ENCODE data around the gene KLHL26.

The KLHL26 gene

GRCh38 chr19:18601875-18602274 lies 35.0 kb upstream of the KLHL26 start:
- Histone ChIP-seq H3K9ac (ENCODE audit: low read length) (no peak overlapping the region), H3K9me3 (ENCODE audit: insufficient read depth, low read length) (no peaks in the 10 kb centered on the region), H3F3A (ENCODE audit: insufficient read depth) (no peaks in the 10 kb centered on the region), H3K4me2 (ENCODE audit: low read depth, low read length, poor library complexity, severe bottlenecking) (no peak overlapping the region), H3K36me3 (ENCODE audit: low read length) (no peaks in the 10 kb centered on the region), H3K4me3 (ENCODE audit: insufficient read depth, low read length, poor library complexity, severe bottlenecking) (no peak overlapping the region), H3K27ac (ENCODE audit: low read depth, low read length) (no peak overlapping the region), H4K20me1 (ENCODE audit: low read depth, low read length) (no peaks in the 10 kb centered on the region), H3K79me2 (ENCODE audit: insufficient read depth, low read length) (no peaks in the 10 kb centered on the region), H3K27me3 (ENCODE audit: low read length) (no peaks in the 10 kb centered on the region), H2AFZ (ENCODE audit: low read depth, low read length, severe bottlenecking) (no peak overlapping the region), H3K9me2 (replicated peaks; ENCODE audit: insufficient read depth, low read length) (no peaks in the 10 kb centered on the region)
- TF ChIP-seq, protein P1, sequence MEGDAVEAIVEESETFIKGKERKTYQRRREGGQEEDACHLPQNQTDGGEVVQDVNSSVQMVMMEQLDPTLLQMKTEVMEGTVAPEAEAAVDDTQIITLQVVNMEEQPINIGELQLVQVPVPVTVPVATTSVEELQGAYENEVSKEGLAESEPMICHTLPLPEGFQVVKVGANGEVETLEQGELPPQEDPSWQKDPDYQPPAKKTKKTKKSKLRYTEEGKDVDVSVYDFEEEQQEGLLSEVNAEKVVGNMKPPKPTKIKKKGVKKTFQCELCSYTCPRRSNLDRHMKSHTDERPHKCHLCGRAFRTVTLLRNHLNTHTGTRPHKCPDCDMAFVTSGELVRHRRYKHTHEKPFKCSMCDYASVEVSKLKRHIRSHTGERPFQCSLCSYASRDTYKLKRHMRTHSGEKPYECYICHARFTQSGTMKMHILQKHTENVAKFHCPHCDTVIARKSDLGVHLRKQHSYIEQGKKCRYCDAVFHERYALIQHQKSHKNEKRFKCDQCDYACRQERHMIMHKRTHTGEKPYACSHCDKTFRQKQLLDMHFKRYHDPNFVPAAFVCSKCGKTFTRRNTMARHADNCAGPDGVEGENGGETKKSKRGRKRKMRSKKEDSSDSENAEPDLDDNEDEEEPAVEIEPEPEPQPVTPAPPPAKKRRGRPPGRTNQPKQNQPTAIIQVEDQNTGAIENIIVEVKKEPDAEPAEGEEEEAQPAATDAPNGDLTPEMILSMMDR (IDR thresholded peaks at IDR 0.05; ENCODE audit: insufficient read depth, low read length, poor library complexity, severe bottlenecking): no peak
- TF ChIP-seq EZH2phosphoT487 (conservative IDR thresholded peaks at IDR 0.05; ENCODE audit: low read length): no peak

DNA sequence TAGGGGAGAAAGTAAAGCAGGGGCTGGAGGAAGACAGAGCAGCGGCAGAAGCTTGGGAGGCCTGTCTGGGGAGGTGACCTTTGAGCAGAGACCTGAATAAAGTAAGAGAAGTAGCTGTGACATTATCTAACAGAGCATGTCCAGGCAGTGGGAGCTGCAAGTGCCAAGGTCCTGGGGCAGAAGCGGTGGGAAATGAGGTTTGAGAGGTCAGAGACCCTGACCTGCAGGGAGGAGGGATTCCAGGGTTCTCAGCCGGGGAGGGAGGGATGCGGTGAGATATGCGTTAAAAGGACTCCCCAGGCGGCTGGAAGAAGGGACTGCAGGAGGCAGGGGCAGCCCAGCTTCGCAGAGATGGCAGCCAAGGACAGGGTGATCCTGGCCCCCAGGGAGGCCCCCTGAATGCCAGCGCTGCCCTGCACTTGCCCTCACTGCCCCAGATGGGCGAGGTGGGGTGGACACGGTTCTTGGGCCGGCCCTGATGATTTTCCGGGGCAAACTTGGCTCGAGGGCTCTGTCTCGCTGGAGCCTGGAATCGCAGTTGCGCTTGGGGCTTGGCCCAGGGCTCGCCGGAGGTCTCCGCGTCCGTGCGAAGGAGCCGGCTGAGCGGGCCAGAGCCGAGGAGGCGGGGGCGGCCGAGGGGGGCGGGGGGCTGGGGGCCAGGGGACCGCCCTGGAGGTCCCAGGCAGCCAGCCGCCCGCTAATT lies 33.4 kb upstream of the KLHL26 start:
- Histone ChIP-seq H4K20me1 (ENCODE audit: low read depth, low read length) (no peaks in the 10 kb centered on the region), H3K4me2 (ENCODE audit: low read depth, low read length, poor library complexity, severe bottlenecking) (no peak overlapping the region), H2AFZ (ENCODE audit: low read depth, low read length, severe bottlenecking) (no peak overlapping the region), H3K79me2 (ENCODE audit: insufficient read depth, low read length) (no peaks in the 10 kb centered on the region), H3K4me3 (ENCODE audit: insufficient read depth, low read length, poor library complexity, severe bottlenecking) (no peak overlapping the region), H3K27me3 (ENCODE audit: low read length) (0 out of 2 replicates have a peak, but pooled peaks cover 2% of the 10 kb centered on the region), H3K9me3 (ENCODE audit: insufficient read depth, low read length) (no peaks in the 10 kb centered on the region), H3K27ac (ENCODE audit: low read depth, low read length) (no peak overlapping the region), H3K9ac (ENCODE audit: low read length) (no peak overlapping the region), H3K36me3 (ENCODE audit: low read length) (no peaks in the 10 kb centered on the region), H3F3A (ENCODE audit: insufficient read depth) (no peaks in the 10 kb centered on the region), H3K9me2 (replicated peaks; ENCODE audit: insufficient read depth, low read length) (no peaks in the 10 kb centered on the region)
- TF ChIP-seq EZH2phosphoT487 (conservative IDR thresholded peaks at IDR 0.05; ENCODE audit: low read length): 0 out of 2 replicates have a peak, but pooled peaks have one; percentile 27
- TF ChIP-seq, protein P1 (IDR thresholded peaks at IDR 0.05; ENCODE audit: insufficient read depth, low read length, poor library complexity, severe bottlenecking): no peak

GRCh38 chr19:18603958-18604819 lies 32.6 kb upstream of the KLHL26 start:
- no peak overlapping the region for H2AFZ ChIP-seq (ENCODE audit: low read depth, low read length, severe bottlenecking)
- no peaks in the 10 kb centered on the region for H3K9me3 ChIP-seq (ENCODE audit: insufficient read depth, low read length)
- no peak overlapping the region for H3K4me3 ChIP-seq (ENCODE audit: insufficient read depth, low read length, poor library complexity, severe bottlenecking)
- 0 out of 2 replicates have a peak, but pooled peaks cover 6% of the 10 kb centered on the region for H3K27me3 ChIP-seq (ENCODE audit: low read length)
- TF ChIP-seq, protein P1 (IDR thresholded peaks at IDR 0.05; ENCODE audit: insufficient read depth, low read length, poor library complexity, severe bottlenecking): no peak
- TF ChIP-seq EZH2phosphoT487 (conservative IDR thresholded peaks at IDR 0.05; ENCODE audit: low read length): no peak
- H3K9ac ChIP-seq (ENCODE audit: low read length): no peak overlapping the region
- no peak overlapping the region for H3K4me2 ChIP-seq (ENCODE audit: low read depth, low read length, poor library complexity, severe bottlenecking)
- H3K27ac ChIP-seq (ENCODE audit: low read depth, low read length): no peak overlapping the region
- no peaks in the 10 kb centered on the region for H3K36me3 ChIP-seq (ENCODE audit: low read length)
- H4K20me1 ChIP-seq (ENCODE audit: low read depth, low read length): no peaks in the 10 kb centered on the region
- no peaks in the 10 kb centered on the region for H3K79me2 ChIP-seq (ENCODE audit: insufficient read depth, low read length)
- H3K9me2 ChIP-seq (replicated peaks; ENCODE audit: insufficient read depth, low read length): no peaks in the 10 kb centered on the region
- H3F3A ChIP-seq (ENCODE audit: insufficient read depth): no peaks in the 10 kb centered on the region

Measured in SU-DHL-6 (cell line).